ENCODE data around the gene SGTA. TPM values are rescaled to one million over a fixed set of nuclear protein-coding genes. Genes with fewer than 3 reads are reported as not detected.

The SGTA gene
- total RNA-seq, 3 donors from 2014 or later (not counting 1 experiment from before 2014, with no cell fraction given): 35.2 to 38.1 (median 36.2) TPM

GRCh38 chr19:2815191-2815614 lies 32.1 kb upstream of the SGTA start:
- H3K27ac ChIP-seq (ENCODE audit: low read length): no peak overlapping the region
- H3K27ac Mint-ChIP-seq: no peak overlapping the region
- no peaks in the 10 kb centered on the region for H3K27me3 ChIP-seq (ENCODE audit: control insufficient read depth, insufficient read depth, low read length)
- H3K4me3 Mint-ChIP-seq: no peak overlapping the region
- TF ChIP-seq CTCF (IDR thresholded peaks at IDR 0.05): no peak
- no peak overlapping the region for H3K4me3 ChIP-seq (ENCODE audit: low read length)
- no peaks in the 10 kb centered on the region for H3K27me3 Mint-ChIP-seq (ENCODE audit: low read depth in 2 of 2)
- no peaks in the 10 kb centered on the region for H3K36me3 ChIP-seq (ENCODE audit: control insufficient read depth, insufficient read depth, low read length)
- 95% methylated on average over 13 of the region's 13 CpGs for WGBS (ENCODE audit: insufficient coverage)
- ATAC-seq (no peak), DNase-seq (no peak)
- intact Hi-C loops (cut with micrococcal nuclease): no loop called here
- H3K4me1 ChIP-seq (ENCODE audit: control insufficient read depth, insufficient read depth, low read length): peaks cover 6% of the 10 kb centered on the region
- H3K9me3 Mint-ChIP-seq: no peaks in the 10 kb centered on the region
- H3K9me3 ChIP-seq (ENCODE audit: control insufficient read depth, insufficient read depth, low read length): no peaks in the 10 kb centered on the region
- no peaks in the 10 kb centered on the region for H3K4me1 Mint-ChIP-seq
- H3K36me3 Mint-ChIP-seq: no peaks in the 10 kb centered on the region

- 96% methylated on average over 11 of the region's 11 CpGs for WGBS (ENCODE audit: insufficient coverage)
- Mint-ChIP-seq H3K27ac (no peak overlapping the region), H3K4me3 (no peak overlapping the region), H3K36me3 (no peaks in the 10 kb centered on the region), H3K4me1 (no peaks in the 10 kb centered on the region), H3K27me3 (ENCODE audit: low read depth in 2 of 2) (no peaks in the 10 kb centered on the region), H3K9me3 (no peaks in the 10 kb centered on the region)
- no peaks in the 10 kb centered on the region for H3K27me3 ChIP-seq (ENCODE audit: control insufficient read depth, insufficient read depth, low read length)
- peaks cover 2% of the 10 kb centered on the region for H3K36me3 ChIP-seq (ENCODE audit: control insufficient read depth, insufficient read depth, low read length)
- intact Hi-C loops (cut with micrococcal nuclease): no loop called here
- no peak for TF ChIP-seq CTCF (IDR thresholded peaks at IDR 0.05)
- peaks cover 3% of the 10 kb centered on the region for H3K4me1 ChIP-seq (ENCODE audit: control insufficient read depth, insufficient read depth, low read length)
- no peak overlapping the region for H3K4me3 ChIP-seq (ENCODE audit: low read length)
- H3K9me3 ChIP-seq (ENCODE audit: control insufficient read depth, insufficient read depth, low read length): no peaks in the 10 kb centered on the region
- ATAC-seq: no peak
- DNase-seq: no peak
- H3K27ac ChIP-seq (ENCODE audit: low read length): no peak overlapping the region
Observed at GRCh38 chr19:2814426-2814825, 31.4 kb upstream of the SGTA start.

GRCh38 chr19:2813235-2814160 lies 30.4 kb upstream of the SGTA start:
- Histone ChIP-seq H3K4me3 (ENCODE audit: low read length) (no peak overlapping the region), H3K27ac (ENCODE audit: low read length) (no peak overlapping the region), H3K36me3 (ENCODE audit: control insufficient read depth, insufficient read depth, low read length) (peaks cover 8% of the 10 kb centered on the region), H3K4me1 (ENCODE audit: control insufficient read depth, insufficient read depth, low read length) (no peaks in the 10 kb centered on the region), H3K9me3 (ENCODE audit: control insufficient read depth, insufficient read depth, low read length) (no peaks in the 10 kb centered on the region), H3K27me3 (ENCODE audit: control insufficient read depth, insufficient read depth, low read length) (no peaks in the 10 kb centered on the region)
- H3K27ac Mint-ChIP-seq: no peak overlapping the region
- DNase-seq (no peak), ATAC-seq (no peak)
- no peaks in the 10 kb centered on the region for H3K9me3 Mint-ChIP-seq
- H3K4me1 Mint-ChIP-seq: no peaks in the 10 kb centered on the region
- H3K36me3 Mint-ChIP-seq: no peaks in the 10 kb centered on the region
- no peak overlapping the region for H3K4me3 Mint-ChIP-seq
- H3K27me3 Mint-ChIP-seq (ENCODE audit: low read depth in 2 of 2): no peaks in the 10 kb centered on the region
- WGBS (ENCODE audit: insufficient coverage): 97% methylated on average over 35 of the region's 35 CpGs
- no peak for TF ChIP-seq CTCF (IDR thresholded peaks at IDR 0.05)
- intact Hi-C loops (cut with micrococcal nuclease): no loop called here

Measured in natural killer cell (primary cell).